Astrocyte (in vitro differentiated cells and primary cell): ENCODE results near the gene CINP. TPM values are rescaled to one million over a fixed set of nuclear protein-coding genes. Genes with fewer than 3 reads are reported as not detected.

Experiments
- DNase-seq: peaks from one replicate; pipeline ENCODE4 v3.0.0-alpha.2; 2010; ENCODE audit warnings: low read depth
- FAIRE-seq: peaks from 2 replicates; lab custom pipeline; 2011; peaks lifted over from hg19 to GRCh38; lab: Jason Lieb, UNC
- H2AFZ ChIP-seq: 2 replicates; pipeline ENCODE4 v1.6.0; 2012; ENCODE audit warnings: low read depth, low read length, inconsistent platforms
- H3K27ac ChIP-seq: 2 replicates; pipeline ENCODE4 v1.5.1; 2011; ENCODE audit warnings: low read depth, low read length, inconsistent platforms
- H3K27me3 ChIP-seq: 2 replicates; pipeline ENCODE4 v1.6.0; 2011; ENCODE audit warnings: low read length, inconsistent platforms; ENCODE audit not compliant: insufficient read depth
- H3K36me3 ChIP-seq: 2 replicates; pipeline ENCODE4 v1.5.1; 2011; ENCODE audit warnings: low read length, inconsistent platforms; ENCODE audit not compliant: insufficient read depth
- H3K4me1 ChIP-seq: 2 replicates; pipeline ENCODE4 v1.5.1; 2011; ENCODE audit warnings: low read length, inconsistent platforms; ENCODE audit not compliant: insufficient read depth
- H3K4me2 ChIP-seq: 2 replicates; pipeline ENCODE4 v1.6.0; 2012; ENCODE audit warnings: low read length, inconsistent platforms
- H3K4me3 ChIP-seq: 2 replicates; pipeline ENCODE4 v1.5.1; 2011; ENCODE audit warnings: low read depth, mild to moderate bottlenecking, low read length, inconsistent platforms; ENCODE audit not compliant: insufficient read depth
- H3K79me2 ChIP-seq: 2 replicates; pipeline ENCODE4 v1.6.0; 2012; ENCODE audit warnings: mild to moderate bottlenecking, low read length, inconsistent platforms; ENCODE audit not compliant: insufficient read depth
- H3K9ac ChIP-seq: 2 replicates; pipeline ENCODE4 v1.6.0; 2012; ENCODE audit warnings: mild to moderate bottlenecking, low read length, inconsistent platforms
- H3K9me3 ChIP-seq: 2 replicates; pipeline ENCODE4 v1.5.1; 2012; ENCODE audit warnings: low read depth, mild to moderate bottlenecking, low read length, inconsistent platforms; ENCODE audit not compliant: insufficient read depth
- H4K20me1 ChIP-seq: 2 replicates; pipeline ENCODE4 v1.6.0; 2012; ENCODE audit warnings: low read length, inconsistent platforms; ENCODE audit not compliant: insufficient read depth
- H3K27ac Mint-ChIP-seq: one replicate; pipeline ENCODE4 v1.8.0; 2021; ENCODE audit warnings: mild to moderate bottlenecking, mixed read lengths; ENCODE audit not compliant: unreplicated experiment
- H3K27me3 Mint-ChIP-seq: one replicate; pipeline ENCODE4 v1.8.0; 2021; ENCODE audit warnings: low read depth, mixed read lengths; ENCODE audit not compliant: unreplicated experiment
- H3K36me3 Mint-ChIP-seq: one replicate; pipeline ENCODE4 v1.8.0; 2021; ENCODE audit warnings: low read depth, mixed read lengths; ENCODE audit not compliant: unreplicated experiment
- H3K4me1 Mint-ChIP-seq: one replicate; pipeline ENCODE4 v1.8.0; 2021; ENCODE audit warnings: low read depth, mixed read lengths; ENCODE audit not compliant: unreplicated experiment
- H3K4me3 Mint-ChIP-seq: one replicate; pipeline ENCODE4 v1.8.0; 2021; ENCODE audit warnings: mild to moderate bottlenecking, moderate library complexity, mixed read lengths; ENCODE audit not compliant: unreplicated experiment
- H3K9me3 Mint-ChIP-seq: one replicate; pipeline ENCODE4 v1.8.0; 2021; ENCODE audit warnings: mild to moderate bottlenecking, mixed read lengths; ENCODE audit not compliant: unreplicated experiment
- EZH2 ChIP-seq: IDR thresholded peaks from 2 replicates; pipeline ENCODE4 v1.6.1; 2012; ENCODE audit warnings: mild to moderate bottlenecking, low read length, inconsistent platforms; ENCODE audit not compliant: insufficient read depth
- total RNA-seq: library from RNA; stranded (reverse); gene quantifications from 2 replicates; pipeline ENCODE4 v1.2.1, GENCODE V29; 2021
- TF ChIP-seq, protein P1 (sequence below): IDR thresholded peaks from 2 replicates; pipeline ENCODE4 v1.5.1; 2011; ENCODE audit warnings: low read depth, mild to moderate bottlenecking, inconsistent platforms, low read length, moderate library complexity; ENCODE audit not compliant: insufficient read depth

CINP gene
- total RNA-seq, 1 donor from 2014 or later: 34.9 TPM

DNA sequence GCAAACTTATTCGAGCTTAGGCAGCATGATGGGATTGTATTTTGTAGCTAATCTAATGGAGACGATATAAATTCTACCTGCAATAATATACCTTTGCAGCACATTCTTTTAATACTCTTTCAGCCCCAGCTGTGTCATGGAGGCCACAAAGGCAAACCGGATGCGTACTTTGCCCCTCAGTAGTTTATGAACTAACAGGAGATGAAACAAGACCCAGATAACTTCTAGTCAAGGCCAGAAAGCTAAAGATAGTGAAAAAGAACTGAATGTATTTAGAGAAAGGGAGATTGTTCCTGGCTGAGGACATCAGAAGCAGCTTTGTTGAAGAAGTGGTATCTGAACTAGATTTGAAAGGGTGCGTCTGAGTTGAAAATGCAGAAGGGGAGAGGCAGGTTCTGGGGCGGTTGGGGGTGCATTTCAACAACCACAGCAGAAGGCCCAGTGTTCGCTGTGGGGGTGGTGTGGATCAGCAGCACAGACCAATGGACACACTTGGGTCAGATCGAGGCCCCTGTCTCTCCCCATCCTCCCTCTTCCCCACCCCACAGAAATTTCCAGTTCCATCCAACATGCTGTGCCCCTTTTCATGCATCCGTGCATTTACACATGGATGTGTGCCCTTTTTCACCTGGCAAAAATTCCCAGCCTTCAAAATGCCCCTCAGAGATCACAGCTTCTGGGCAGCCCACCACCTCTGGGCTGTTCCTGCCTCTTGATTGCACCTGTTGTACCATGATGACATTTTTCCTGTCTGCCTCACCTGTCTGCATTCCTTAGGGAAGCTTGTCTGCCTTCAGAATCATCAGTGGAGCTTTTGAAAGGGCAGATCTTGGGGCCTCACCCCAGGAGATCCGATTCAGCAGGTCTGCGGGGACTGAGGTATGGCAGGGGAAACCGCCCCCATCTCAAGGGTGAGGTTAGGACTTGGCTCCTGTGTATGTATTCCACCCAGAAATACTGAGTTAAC lies 41.0 kb downstream of the CINP start:
- Histone ChIP-seq H3K4me2 (no peak overlapping the region), H2AFZ (no peak overlapping the region), H3K27me3 (no peaks in the 10 kb centered on the region), H3K36me3 (peaks cover 4% of the 10 kb centered on the region), H4K20me1 (no peaks in the 10 kb centered on the region), H3K27ac (no peak overlapping the region), H3K4me3 (no peak overlapping the region), H3K9me3 (no peaks in the 10 kb centered on the region), H3K9ac (no peak overlapping the region), H3K79me2 (peaks cover 16% of the 10 kb centered on the region), H3K4me1 (peaks cover 22% of the 10 kb centered on the region)
- DNase-seq (no peak), FAIRE-seq (no peak)
- peaks cover 8% of the 10 kb centered on the region for H3K4me1 Mint-ChIP-seq
- no peaks in the 10 kb centered on the region for H3K9me3 Mint-ChIP-seq
- H3K4me3 Mint-ChIP-seq: peak overlapping the region; percentile 92
- H3K27me3 Mint-ChIP-seq: no peaks in the 10 kb centered on the region
- H3K36me3 Mint-ChIP-seq: peaks cover 5% of the 10 kb centered on the region
- no peak overlapping the region for H3K27ac Mint-ChIP-seq
- no peak for TF ChIP-seq EZH2
- TF ChIP-seq, protein P1, sequence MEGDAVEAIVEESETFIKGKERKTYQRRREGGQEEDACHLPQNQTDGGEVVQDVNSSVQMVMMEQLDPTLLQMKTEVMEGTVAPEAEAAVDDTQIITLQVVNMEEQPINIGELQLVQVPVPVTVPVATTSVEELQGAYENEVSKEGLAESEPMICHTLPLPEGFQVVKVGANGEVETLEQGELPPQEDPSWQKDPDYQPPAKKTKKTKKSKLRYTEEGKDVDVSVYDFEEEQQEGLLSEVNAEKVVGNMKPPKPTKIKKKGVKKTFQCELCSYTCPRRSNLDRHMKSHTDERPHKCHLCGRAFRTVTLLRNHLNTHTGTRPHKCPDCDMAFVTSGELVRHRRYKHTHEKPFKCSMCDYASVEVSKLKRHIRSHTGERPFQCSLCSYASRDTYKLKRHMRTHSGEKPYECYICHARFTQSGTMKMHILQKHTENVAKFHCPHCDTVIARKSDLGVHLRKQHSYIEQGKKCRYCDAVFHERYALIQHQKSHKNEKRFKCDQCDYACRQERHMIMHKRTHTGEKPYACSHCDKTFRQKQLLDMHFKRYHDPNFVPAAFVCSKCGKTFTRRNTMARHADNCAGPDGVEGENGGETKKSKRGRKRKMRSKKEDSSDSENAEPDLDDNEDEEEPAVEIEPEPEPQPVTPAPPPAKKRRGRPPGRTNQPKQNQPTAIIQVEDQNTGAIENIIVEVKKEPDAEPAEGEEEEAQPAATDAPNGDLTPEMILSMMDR: no peak

DNA sequence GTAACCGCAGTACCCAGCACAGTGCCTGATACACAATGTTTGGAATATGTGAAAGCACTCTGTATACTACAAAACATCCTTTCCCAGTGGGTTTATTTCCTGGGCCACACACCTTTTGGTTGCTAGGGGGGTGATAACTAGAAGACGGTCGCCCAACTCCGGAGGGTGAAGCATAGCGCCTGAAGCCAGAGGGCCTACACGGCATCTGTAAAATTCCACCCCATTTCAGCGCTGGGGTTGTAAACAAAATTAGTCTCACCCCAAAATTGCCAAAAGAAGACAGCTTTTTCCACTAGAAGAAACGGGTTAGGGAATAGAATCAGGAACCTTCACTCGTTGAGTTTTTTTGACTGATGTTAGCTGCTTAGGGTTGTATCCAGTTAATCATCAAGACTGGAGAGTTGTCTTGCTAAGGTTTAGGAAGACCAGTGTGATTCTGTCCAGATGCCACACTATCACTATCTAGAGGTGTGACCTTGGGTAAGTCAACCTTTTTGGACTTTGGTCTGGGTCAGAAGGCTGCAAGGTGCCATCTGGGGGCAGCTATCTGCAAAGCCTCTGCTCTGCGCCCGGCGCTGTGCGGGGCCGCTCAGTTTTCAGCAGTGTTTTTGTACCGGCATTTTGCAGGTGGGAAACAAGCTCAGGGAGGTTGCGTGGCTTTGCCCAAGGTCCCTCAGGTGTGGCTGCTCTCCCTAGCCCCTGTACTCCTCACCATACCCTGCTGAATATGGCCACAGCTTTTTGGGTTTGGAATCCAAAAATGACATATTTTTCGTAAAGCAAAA lies 41.8 kb downstream of the CINP start:
- no peak for DNase-seq
- peaks cover 30% of the 10 kb centered on the region for H3K4me1 ChIP-seq
- no peaks in the 10 kb centered on the region for H3K36me3 ChIP-seq
- H3K9me3 ChIP-seq: no peaks in the 10 kb centered on the region
- FAIRE-seq: no peak
- H3K27ac Mint-ChIP-seq: no peak overlapping the region
- H3K9me3 Mint-ChIP-seq: no peaks in the 10 kb centered on the region
- no peaks in the 10 kb centered on the region for H3K27me3 ChIP-seq
- no peaks in the 10 kb centered on the region for H4K20me1 ChIP-seq
- H3K4me3 ChIP-seq: peak overlapping the region; percentile 79
- peaks cover 16% of the 10 kb centered on the region for H3K79me2 ChIP-seq
- H3K36me3 Mint-ChIP-seq: peaks cover 2% of the 10 kb centered on the region
- peak overlapping the region; percentile 95 for H2AFZ ChIP-seq
- peak overlapping the region; percentile 92 for H3K4me3 Mint-ChIP-seq
- peak overlapping the region; percentile 91 for H3K9ac ChIP-seq
- TF ChIP-seq EZH2: no peak
- TF ChIP-seq, protein P1: no peak
- peak overlapping the region; percentile 94 for H3K27ac ChIP-seq
- peaks cover 9% of the 10 kb centered on the region for H3K4me1 Mint-ChIP-seq
- H3K4me2 ChIP-seq: peak overlapping the region; percentile 93
- H3K27me3 Mint-ChIP-seq: no peaks in the 10 kb centered on the region
